ENCODE data around the gene FAM234B. TPM values are rescaled to one million over a fixed set of nuclear protein-coding genes. Genes with fewer than 3 reads are reported as not detected.

The FAM234B gene
- total RNA-seq, 2 donors from 2014 or later, result 4.5 to 8.5 TPM

DNA sequence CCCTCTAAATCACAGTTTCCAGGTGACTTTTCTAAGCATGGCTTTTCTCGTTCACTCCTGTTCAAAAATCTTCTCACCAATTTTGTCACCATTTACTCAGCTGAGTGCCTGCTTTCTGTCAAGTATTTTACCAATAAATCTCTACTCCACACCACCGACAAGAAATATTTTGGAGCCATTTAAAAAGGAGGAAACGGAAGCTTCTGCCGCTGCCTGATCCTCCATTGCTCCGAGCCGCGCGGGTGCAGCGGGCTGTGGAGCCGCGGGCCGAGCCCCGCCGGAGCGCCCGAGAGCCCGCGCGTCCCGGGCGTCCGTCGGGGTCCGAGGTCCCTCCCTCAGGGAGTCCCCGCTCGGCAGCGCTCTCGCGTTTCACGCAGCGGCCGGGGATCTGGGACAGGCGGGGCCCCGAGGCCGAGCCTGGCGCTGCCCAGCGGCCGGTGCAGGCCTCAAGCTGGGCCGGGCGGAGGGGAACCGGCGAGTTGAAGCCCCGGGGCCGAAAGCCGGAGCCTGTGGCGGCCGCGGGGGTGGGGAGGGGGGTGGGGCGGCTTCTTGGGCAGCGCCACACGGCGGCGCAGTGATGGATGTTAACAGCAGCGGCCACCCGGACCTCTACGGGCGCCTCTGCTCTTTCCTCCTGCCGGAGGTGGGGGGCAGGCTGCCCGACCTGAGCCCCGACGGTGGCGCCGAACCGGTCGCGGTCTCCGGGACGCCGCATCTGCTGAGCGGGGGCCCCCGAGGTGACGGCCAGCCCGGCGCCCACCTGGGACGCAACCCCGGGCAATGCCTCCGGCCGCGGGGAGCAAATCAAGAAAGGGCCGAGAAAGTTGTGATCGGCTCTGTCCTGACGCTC, 43.0 kb upstream of the FAM234B start:
- Histone ChIP-seq H3K4me1 (ENCODE audit: control insufficient read depth in 1 of 2, low read depth in 2 of 2) (peaks cover 19 to 26% of the 10 kb centered on the region in 2 donors), H3K27me3 (replicated peaks; ENCODE audit: insufficient read depth) (no peaks in the 10 kb centered on the region), H3K9me3 (no peaks in the 10 kb centered on the region), H3K27ac (peak overlapping the region; percentile 93 to 97), H3K4me3 (peak overlapping the region; percentile 73), H3K36me3 (no peaks in the 10 kb centered on the region)
- ATAC-seq (ENCODE audit: insufficient number of reproducible peaks, low FRiP score, low read depth) (peak; percentile 34), DNase-seq (ENCODE audit: low spot score) (no peak)
- TF ChIP-seq, protein P1, sequence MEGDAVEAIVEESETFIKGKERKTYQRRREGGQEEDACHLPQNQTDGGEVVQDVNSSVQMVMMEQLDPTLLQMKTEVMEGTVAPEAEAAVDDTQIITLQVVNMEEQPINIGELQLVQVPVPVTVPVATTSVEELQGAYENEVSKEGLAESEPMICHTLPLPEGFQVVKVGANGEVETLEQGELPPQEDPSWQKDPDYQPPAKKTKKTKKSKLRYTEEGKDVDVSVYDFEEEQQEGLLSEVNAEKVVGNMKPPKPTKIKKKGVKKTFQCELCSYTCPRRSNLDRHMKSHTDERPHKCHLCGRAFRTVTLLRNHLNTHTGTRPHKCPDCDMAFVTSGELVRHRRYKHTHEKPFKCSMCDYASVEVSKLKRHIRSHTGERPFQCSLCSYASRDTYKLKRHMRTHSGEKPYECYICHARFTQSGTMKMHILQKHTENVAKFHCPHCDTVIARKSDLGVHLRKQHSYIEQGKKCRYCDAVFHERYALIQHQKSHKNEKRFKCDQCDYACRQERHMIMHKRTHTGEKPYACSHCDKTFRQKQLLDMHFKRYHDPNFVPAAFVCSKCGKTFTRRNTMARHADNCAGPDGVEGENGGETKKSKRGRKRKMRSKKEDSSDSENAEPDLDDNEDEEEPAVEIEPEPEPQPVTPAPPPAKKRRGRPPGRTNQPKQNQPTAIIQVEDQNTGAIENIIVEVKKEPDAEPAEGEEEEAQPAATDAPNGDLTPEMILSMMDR (IDR thresholded peaks at IDR 0.05), result peak; percentile 45

DNA sequence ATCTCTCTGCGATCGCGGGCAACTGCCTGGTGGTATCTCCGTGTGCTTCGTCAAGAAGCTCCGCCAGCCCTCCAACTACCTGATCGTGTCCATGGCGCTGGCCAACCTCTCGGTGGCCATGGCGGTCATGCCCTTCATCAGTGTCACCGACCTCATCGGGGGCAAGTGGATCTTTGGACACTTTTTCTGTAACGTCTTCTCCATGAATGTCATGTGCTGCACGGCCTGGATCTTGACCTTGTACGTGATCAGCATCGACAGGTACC, 42.5 kb upstream of the FAM234B start:
- Histone ChIP-seq H3K9me3 (no peaks in the 10 kb centered on the region), H3K4me3 (peak overlapping the region; percentile 73), H3K36me3 (no peaks in the 10 kb centered on the region), H3K4me1 (ENCODE audit: control insufficient read depth in 1 of 2, low read depth in 2 of 2) (peaks cover 19 to 24% of the 10 kb centered on the region in 2 donors), H3K27me3 (replicated peaks; ENCODE audit: insufficient read depth) (no peaks in the 10 kb centered on the region), H3K27ac (peak overlapping the region; percentile 93 to 97)
- ATAC-seq (ENCODE audit: insufficient number of reproducible peaks, low FRiP score, low read depth) (no peak), DNase-seq (ENCODE audit: low spot score) (no peak)
- TF ChIP-seq, protein P1 (IDR thresholded peaks at IDR 0.05), result no peak

DNA sequence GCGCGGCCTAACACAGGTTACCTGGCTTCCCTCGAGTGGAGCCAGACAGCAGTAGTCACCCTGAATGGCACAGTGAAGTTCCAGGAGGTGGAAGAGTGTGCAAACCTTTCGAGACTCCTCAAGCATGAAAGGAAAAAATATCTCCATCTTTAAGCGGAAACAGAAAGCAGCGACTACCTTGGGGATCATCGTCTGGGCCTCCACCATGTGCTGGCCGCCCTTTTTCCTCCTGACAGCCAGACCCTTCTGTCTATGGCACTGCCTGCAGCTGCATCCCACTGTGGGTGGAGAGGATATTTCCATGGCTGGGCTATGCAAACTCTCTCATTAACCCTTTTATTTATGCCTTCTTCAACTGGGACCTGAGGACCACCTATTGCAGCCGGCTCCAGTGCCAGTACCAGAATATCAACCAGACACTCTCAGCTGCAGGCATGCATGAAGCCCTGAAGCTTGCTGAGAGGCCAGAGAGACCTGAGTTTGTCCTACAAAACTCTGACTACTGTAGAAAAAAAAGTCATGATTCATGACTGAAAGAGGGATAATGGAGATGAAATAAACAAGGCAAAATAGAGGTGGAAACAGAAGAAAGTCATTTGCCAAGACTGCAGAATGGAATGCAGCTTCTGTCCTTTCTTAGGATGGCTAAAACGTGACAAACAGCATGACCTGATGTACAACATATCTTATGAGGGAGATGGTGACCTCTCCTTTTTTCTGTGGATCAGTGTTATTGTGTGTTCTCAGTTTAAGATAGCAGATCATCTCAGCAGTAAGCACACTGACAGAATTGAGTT, 41.7 kb upstream of the FAM234B start:
- TF ChIP-seq, protein P1 (IDR thresholded peaks at IDR 0.05), result no peak
- H3K4me1 ChIP-seq (ENCODE audit: control insufficient read depth in 1 of 2, low read depth in 2 of 2), result peaks cover 13 to 17% of the 10 kb centered on the region in 2 donors
- ATAC-seq (ENCODE audit: insufficient number of reproducible peaks, low FRiP score, low read depth), result no peak

DNA sequence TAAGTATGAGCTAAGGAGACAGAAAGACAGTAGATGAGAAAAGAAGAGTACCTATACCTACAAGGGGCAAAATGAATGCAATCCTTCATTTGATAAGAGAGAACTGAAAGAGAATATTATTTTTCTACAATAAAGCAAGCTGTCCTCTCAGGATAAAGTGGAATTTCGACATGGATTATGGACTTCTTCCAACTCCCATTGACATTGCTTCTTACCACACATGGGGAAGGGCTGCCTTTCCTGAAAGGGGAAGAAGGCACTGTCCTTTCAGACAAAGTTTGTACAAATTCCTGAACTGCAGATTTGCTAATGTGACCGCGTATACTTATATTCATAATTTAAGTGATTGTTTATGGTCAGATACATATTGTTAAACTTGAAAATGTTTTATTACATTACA, 39.8 kb upstream of the FAM234B start:
- TF ChIP-seq, protein P1 (IDR thresholded peaks at IDR 0.05), result no peak
- no peak overlapping the region for H3K4me3 ChIP-seq
- H3K36me3 ChIP-seq, result no peaks in the 10 kb centered on the region
- no peaks in the 10 kb centered on the region for H3K9me3 ChIP-seq
- ATAC-seq (ENCODE audit: insufficient number of reproducible peaks, low FRiP score, low read depth) (no peak), DNase-seq (ENCODE audit: low spot score) (no peak)
- H3K4me1 ChIP-seq (ENCODE audit: control insufficient read depth in 1 of 2, low read depth in 2 of 2), result no peaks in the 10 kb centered on the region
- H3K27ac ChIP-seq, result no peak overlapping the region
- H3K27me3 ChIP-seq (replicated peaks; ENCODE audit: insufficient read depth), result no peaks in the 10 kb centered on the region

More for the DNA sequence above, 41.7 kb upstream of the FAM234B start:
- H3K9me3 ChIP-seq, result no peaks in the 10 kb centered on the region
- H3K4me3 ChIP-seq, result no peak overlapping the region
- H3K27me3 ChIP-seq (replicated peaks; ENCODE audit: insufficient read depth), result no peaks in the 10 kb centered on the region
- H3K36me3 ChIP-seq, result no peaks in the 10 kb centered on the region
- H3K27ac ChIP-seq, result no peak overlapping the region
- no peak for DNase-seq (ENCODE audit: low spot score)

DNA sequence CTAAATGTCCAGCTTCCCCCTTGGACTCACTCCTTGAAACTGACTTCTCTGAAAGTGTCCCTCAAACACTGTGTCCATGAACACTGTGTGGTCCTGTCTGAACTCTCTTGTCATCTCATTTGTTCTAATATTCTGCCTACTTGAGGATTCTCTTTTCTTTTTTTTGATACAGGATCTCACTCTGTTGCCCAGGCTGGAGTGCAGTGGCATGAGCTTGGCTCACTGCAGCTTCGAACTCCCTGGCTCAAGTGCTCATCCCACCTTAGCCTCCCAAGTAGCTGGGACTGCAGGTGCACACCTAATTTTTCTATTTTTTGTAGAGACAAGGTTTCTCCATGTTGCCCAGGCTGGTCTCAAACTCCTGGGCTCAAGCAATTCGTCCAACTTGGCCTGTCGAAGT, 39.2 kb upstream of the FAM234B start:
- Histone ChIP-seq H3K36me3 (no peaks in the 10 kb centered on the region), H3K4me3 (no peak overlapping the region), H3K27me3 (replicated peaks; ENCODE audit: insufficient read depth) (no peaks in the 10 kb centered on the region), H3K4me1 (ENCODE audit: control insufficient read depth in 1 of 2, low read depth in 2 of 2) (no peaks in the 10 kb centered on the region), H3K27ac (no peak overlapping the region), H3K9me3 (no peaks in the 10 kb centered on the region)
- TF ChIP-seq, protein P1 (IDR thresholded peaks at IDR 0.05), result no peak
- DNase-seq (ENCODE audit: low spot score) (no peak), ATAC-seq (ENCODE audit: insufficient number of reproducible peaks, low FRiP score, low read depth) (no peak)

Data from thoracic aorta (tissue), 2 donors.